Endothelial cell of umbilical vein (primary cell): ENCODE measurements around the gene SPA17. TPM values are rescaled to one million over a fixed set of nuclear protein-coding genes. Genes with fewer than 3 reads are reported as not detected.

Experiments used
- BruUV-seq: library from RNA; stranded (reverse); fragments of 400-500 nt; replicated peaks from 2 replicates; lab custom pipeline; 2021; lab: Mats Ljungman, UMichigan
- CTCF ChIA-PET: fragments of 300-600, 350-600 bp; sonication (Branson Sonifier 250); formaldehyde crosslinking; loops from one replicate; lab custom pipeline; 2021; ENCODE audit warnings: antibody characterized with exemption, inconsistent platforms; lab: Charles Lee
- POLR2A ChIA-PET: fragments of 300-600, 350-600 bp; sonication (Branson Sonifier 250); formaldehyde crosslinking; loops from one replicate; lab custom pipeline; 2021; ENCODE audit warnings: antibody characterized with exemption, inconsistent platforms; lab: Charles Lee
- DNase-seq: peaks from one replicate; pipeline ENCODE4 v3.0.0-alpha.2; 2011; ENCODE audit warnings: low read depth, low spot score
- FAIRE-seq: peaks from 2 replicates; lab custom pipeline; 2011; peaks lifted over from hg19 to GRCh38; lab: Jason Lieb, UNC
- H2AFZ ChIP-seq: 2 replicates; pipeline ENCODE4 v1.6.0; 2012; ENCODE audit warnings: low read depth, low read length, control low read depth, inconsistent platforms
- H3K27ac ChIP-seq: 2 replicates; pipeline ENCODE4 v1.5.1; 2011; ENCODE audit warnings: low read depth, mild to moderate bottlenecking, control low read depth, low read length, moderate library complexity; ENCODE audit not compliant: insufficient read depth
- H3K27me3 ChIP-seq, 2 experiments: 2 replicates each; pipeline versions ENCODE4 v1.6.0 to v1.6.1; 2011; ENCODE audit warnings: low read length in 2 of 2, mixed read lengths in 1 of 2; ENCODE audit not compliant: control insufficient read depth in 2 of 2, insufficient read depth in 2 of 2
- H3K36me3 ChIP-seq, 2 experiments: 2 replicates in 1 of 2; 3 replicates in 1 of 2; pipeline ENCODE4 v1.5.1; 2011; ENCODE audit warnings: low read length in 2 of 2, mild to moderate bottlenecking in 1 of 2, moderate library complexity in 1 of 2; ENCODE audit not compliant: control insufficient read depth in 2 of 2, insufficient read depth in 2 of 2; ENCODE audit errors: extremely low read depth in 1 of 2
- H3K4me1 ChIP-seq: 3 replicates; pipeline ENCODE4 v1.5.1; 2011; ENCODE audit warnings: mild to moderate bottlenecking, low read length; ENCODE audit not compliant: control insufficient read depth, insufficient read depth; ENCODE audit errors: extremely low read depth
- H3K4me2 ChIP-seq: 2 replicates; pipeline ENCODE4 v1.6.1; 2011; ENCODE audit warnings: low read length, control low read depth, mixed read lengths; ENCODE audit not compliant: insufficient read depth
- H3K4me3 ChIP-seq, 3 experiments: fragments of 200-600 bp in 1 of 3; sonication (generic), shearing (Covaris generic) in 1 of 3; replicated peaks in 1 of 3; 2 replicates each; pipeline ENCODE4 v1.5.1; 2011 to 2016; ENCODE audit warnings: control low read depth in 3 of 3, low read length in 3 of 3, mild to moderate bottlenecking in 2 of 3, inconsistent platforms in 1 of 3, low read depth in 1 of 3, moderate library complexity in 1 of 3; ENCODE audit not compliant: insufficient read depth in 1 of 3
- H3K79me2 ChIP-seq: 2 replicates; pipeline ENCODE4 v1.6.0; 2012; ENCODE audit warnings: low read length, inconsistent platforms; ENCODE audit not compliant: control insufficient read depth, insufficient read depth
- H3K9ac ChIP-seq: replicated peaks from 2 replicates; pipeline ENCODE3; 2011; ENCODE audit warnings: low read length, control low read depth; ENCODE audit not compliant: insufficient read depth; ENCODE audit errors: extremely low read depth
- H3K9me1 ChIP-seq: replicated peaks from 3 replicates; pipeline ENCODE4 v1.6.0; 2011; ENCODE audit warnings: mild to moderate bottlenecking, low read length; ENCODE audit not compliant: control insufficient read depth, insufficient read depth; ENCODE audit errors: extremely low read depth
- H3K9me3 ChIP-seq: replicated peaks from 2 replicates; pipeline ENCODE4 v1.5.1; 2012; ENCODE audit warnings: low read length, inconsistent platforms; ENCODE audit not compliant: control insufficient read depth, insufficient read depth
- H4K20me1 ChIP-seq: replicated peaks from 2 replicates; pipeline ENCODE3; 2011; ENCODE audit warnings: mild to moderate bottlenecking, low read length; ENCODE audit not compliant: control insufficient read depth, insufficient read depth; ENCODE audit errors: extremely low read depth
- EZH2 ChIP-seq: IDR thresholded peaks from 2 replicates; pipeline ENCODE4 v1.6.1; 2012; ENCODE audit warnings: borderline replicate concordance, low read depth, mild to moderate bottlenecking, moderate library complexity, low read length, inconsistent platforms; ENCODE audit not compliant: severe bottlenecking
- FOS ChIP-seq: IDR thresholded peaks from 2 replicates; pipeline ENCODE4 v1.6.1; 2011; ENCODE audit warnings: mild to moderate bottlenecking, low read length, moderate library complexity, borderline replicate concordance; ENCODE audit not compliant: insufficient read depth
- GATA2 ChIP-seq: IDR thresholded peaks from 2 replicates; pipeline ENCODE4 v1.7.0; 2011; ENCODE audit warnings: low read depth, mild to moderate bottlenecking, moderate library complexity, mixed read lengths, low read length; ENCODE audit not compliant: insufficient read length, insufficient read depth
- JUN ChIP-seq: IDR thresholded peaks from 2 replicates; pipeline ENCODE4 v1.6.1; 2011; ENCODE audit warnings: borderline replicate concordance, low read depth; ENCODE audit not compliant: insufficient read length, insufficient read depth
- MYC ChIP-seq: IDR thresholded peaks from one replicate; pipeline ENCODE4 v1.6.1; 2011; ENCODE audit warnings: mild to moderate bottlenecking, low read depth, low read length
- POLR2A ChIP-seq: IDR thresholded peaks from 2 replicates; pipeline ENCODE4 v1.6.1; 2012; ENCODE audit warnings: low read depth, mild to moderate bottlenecking, control low read depth, low read length
- POLR2AphosphoS5 ChIP-seq: IDR thresholded peaks from 2 replicates; pipeline ENCODE4 v1.6.1; 2012; ENCODE audit warnings: low read depth, mild to moderate bottlenecking, control low read depth, low read length, moderate library complexity; ENCODE audit not compliant: insufficient read depth
- dilution Hi-C: fragments of 300-500 bp; cut with MboI; formaldehyde crosslinking; loops from one replicate; pipeline ENCODE4 v1.15.0; 2019; ENCODE audit warnings: low sequenced_read_pairs; ENCODE audit not compliant: extremely low pct_ligation_motif_present
- intact Hi-C: fragments of 100-400 bp; cut with micrococcal nuclease; formaldehyde crosslinking; loops from one replicate; pipeline ENCODE4 v1.10.0; 2022
- polyA plus RNA-seq, 4 experiments: library from polyadenylated mRNA; depleted of rRNA in 3 of 4; stranded (reverse) in 3 of 4; unstranded in 1 of 4; fragments of >200 nt; gene quantifications; 2 replicates each; pipeline versions ENCODE4 v1.2.1 to v1.2.3, GENCODE V29; 2011 to 2012; ENCODE audit warnings: missing spikeins in 1 of 4
- total RNA-seq: library from RNA; stranded (reverse); gene quantifications from 2 replicates; pipeline ENCODE4 v1.2.3, GENCODE V29; 2021
- TF ChIP-seq, protein P1 (sequence below), 2 donors: IDR thresholded peaks; 1 replicate in 1 of 2; 2 replicates in 1 of 2; pipeline ENCODE4 v1.5.1; 2011; ENCODE audit warnings: low read length in 2 of 2, mild to moderate bottlenecking in 2 of 2, moderate library complexity in 2 of 2, control low read depth in 1 of 2, inconsistent platforms in 1 of 2, low read depth in 1 of 2; ENCODE audit not compliant: insufficient read depth in 1 of 2; ENCODE audit errors: extremely low read depth in 1 of 2
- TF ChIP-seq, protein P2 (sequence below): IDR thresholded peaks from 2 replicates; pipeline ENCODE4 v1.6.1; 2011; ENCODE audit not compliant: insufficient read depth, insufficient read length

SPA17 gene
- total and polyA plus RNA-seq, 2 donors (not counting 3 experiments of a cell fraction or from before 2014, with no cell fraction given): 3.9 to 4.7 TPM

DNA sequence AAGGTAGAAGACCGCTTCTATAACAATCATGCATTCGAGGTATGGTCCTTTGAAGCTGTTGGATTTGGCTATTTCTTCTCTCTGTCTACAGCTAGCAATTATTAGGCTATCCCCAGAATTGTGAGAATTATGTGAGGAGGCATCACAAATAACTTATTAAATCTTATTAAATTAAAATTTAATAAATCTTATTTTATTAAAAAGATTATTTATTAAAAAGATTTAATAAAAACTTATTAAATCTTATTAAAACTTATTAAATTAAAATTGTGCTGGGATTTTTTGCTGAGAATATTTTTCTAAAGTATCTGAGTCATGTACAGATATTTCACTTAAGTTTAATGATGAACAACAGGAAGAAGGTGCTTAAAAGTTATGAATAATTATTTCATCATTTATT is 7.7 kb downstream of the SPA17 start:
- no peaks in the 10 kb centered on the region for H3K27me3 ChIP-seq
- no peaks in the 10 kb centered on the region for H3K79me2 ChIP-seq
- H3K9me1 ChIP-seq: no peaks in the 10 kb centered on the region
- H3K4me2 ChIP-seq: no peak overlapping the region
- dilution Hi-C loops (no loop called here), intact Hi-C loops (no loop called here)
- FAIRE-seq (no peak), DNase-seq (no peak)
- no peak overlapping the region for H3K9ac ChIP-seq
- TF ChIP-seq FOS (no peak), POLR2AphosphoS5 (no peak), JUN (no peak), POLR2A (no peak), MYC (no peak), EZH2 (no peak), GATA2 (no peak)
- TF ChIP-seq, protein P1, sequence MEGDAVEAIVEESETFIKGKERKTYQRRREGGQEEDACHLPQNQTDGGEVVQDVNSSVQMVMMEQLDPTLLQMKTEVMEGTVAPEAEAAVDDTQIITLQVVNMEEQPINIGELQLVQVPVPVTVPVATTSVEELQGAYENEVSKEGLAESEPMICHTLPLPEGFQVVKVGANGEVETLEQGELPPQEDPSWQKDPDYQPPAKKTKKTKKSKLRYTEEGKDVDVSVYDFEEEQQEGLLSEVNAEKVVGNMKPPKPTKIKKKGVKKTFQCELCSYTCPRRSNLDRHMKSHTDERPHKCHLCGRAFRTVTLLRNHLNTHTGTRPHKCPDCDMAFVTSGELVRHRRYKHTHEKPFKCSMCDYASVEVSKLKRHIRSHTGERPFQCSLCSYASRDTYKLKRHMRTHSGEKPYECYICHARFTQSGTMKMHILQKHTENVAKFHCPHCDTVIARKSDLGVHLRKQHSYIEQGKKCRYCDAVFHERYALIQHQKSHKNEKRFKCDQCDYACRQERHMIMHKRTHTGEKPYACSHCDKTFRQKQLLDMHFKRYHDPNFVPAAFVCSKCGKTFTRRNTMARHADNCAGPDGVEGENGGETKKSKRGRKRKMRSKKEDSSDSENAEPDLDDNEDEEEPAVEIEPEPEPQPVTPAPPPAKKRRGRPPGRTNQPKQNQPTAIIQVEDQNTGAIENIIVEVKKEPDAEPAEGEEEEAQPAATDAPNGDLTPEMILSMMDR (IDR thresholded peaks at IDR 0.05; ENCODE audit: extremely low read depth in 1 of 2, insufficient read depth in 1 of 2, low read depth in 1 of 2, low read length in 2 of 2): no peak
- TF ChIP-seq, protein P2, sequence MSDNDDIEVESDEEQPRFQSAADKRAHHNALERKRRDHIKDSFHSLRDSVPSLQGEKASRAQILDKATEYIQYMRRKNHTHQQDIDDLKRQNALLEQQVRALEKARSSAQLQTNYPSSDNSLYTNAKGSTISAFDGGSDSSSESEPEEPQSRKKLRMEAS: no peak
- H4K20me1 ChIP-seq: no peaks in the 10 kb centered on the region
- POLR2A ChIA-PET: no interaction called here
- no peak overlapping the region for H3K4me3 ChIP-seq
- BruUV-seq: no TSS peak
- no peak overlapping the region for H3K27ac ChIP-seq
- H2AFZ ChIP-seq: no peak overlapping the region
- no peaks in the 10 kb centered on the region for H3K36me3 ChIP-seq
- no peaks in the 10 kb centered on the region for H3K9me3 ChIP-seq
- peaks cover 5% of the 10 kb centered on the region for H3K4me1 ChIP-seq
- CTCF ChIA-PET: no interaction called here
